Stimulated activated CD4-positive, alpha-beta T cell treated with anti-CD3 and anti-CD28 coated beads, Interleukin-12 subunit alpha, Interleukin-12 subunit beta, amount 100 ng/mL, for 48 hours (primary cell): ENCODE results near the gene MBD5.

Source experiments
- DNase-seq, 3 donors: peaks; one replicate each; pipeline ENCODE4 v3.0.0-alpha.2; 2020; ENCODE audit warnings: low read depth in 2 of 3, low spot score in 1 of 3

Gene MBD5

DNA sequence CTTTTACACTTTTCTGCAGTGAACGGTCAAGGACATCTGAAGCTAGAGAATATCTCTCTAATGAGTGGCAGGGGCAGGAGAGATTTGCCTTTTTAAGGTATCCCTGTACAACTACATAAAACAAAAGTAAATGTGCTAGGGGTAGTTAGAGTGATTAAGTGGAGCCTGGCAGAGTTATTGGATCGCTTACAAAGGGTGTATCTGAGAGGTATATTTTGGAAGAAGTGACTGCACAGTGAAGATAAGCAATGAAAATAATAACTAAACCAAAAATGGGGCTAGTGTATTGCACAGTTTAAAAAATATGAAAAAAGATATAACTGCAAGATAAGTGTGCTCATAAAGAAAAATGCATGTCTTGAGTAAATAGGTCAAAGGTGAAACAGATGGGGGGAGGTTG, 430.2 kb downstream of the MBD5 start:
- no peak for DNase-seq

DNA sequence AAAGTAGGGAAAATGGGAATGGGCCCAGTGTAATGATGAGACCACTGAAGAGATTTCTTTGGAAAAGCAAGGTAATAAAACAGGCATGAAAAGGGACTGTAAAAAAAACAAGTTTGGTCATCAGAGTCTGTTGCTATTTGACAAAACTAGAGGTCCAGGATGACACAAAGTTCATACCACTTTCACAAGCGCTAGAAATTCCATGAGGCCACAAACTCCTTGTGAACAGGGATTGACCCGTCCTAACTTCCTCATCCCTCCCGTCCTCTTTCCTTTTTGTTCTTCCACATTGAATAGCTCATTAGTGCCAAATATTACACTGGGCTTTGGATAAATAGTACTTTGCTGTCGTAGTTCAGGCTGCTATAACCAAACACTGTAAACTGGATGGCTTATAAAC, 434.9 kb downstream of the MBD5 start:
- no peak for DNase-seq

DNA sequence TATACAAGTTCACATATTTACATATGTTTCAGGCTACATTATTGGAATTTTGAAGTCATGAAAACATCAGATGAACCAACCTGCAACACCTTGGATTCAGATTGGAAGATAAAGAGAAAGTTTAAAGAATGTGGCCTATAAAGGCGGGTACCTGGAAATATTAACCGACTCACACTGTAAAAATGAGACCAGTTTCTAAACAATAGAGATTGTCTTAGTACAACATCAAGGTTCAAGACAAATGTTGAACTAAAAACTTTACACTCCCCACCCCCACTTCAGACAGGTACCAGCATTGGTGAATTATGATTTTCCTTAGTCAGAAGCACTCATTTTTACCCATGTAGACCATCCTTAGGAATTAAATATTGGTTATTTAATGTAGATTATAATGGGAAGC, 437.3 kb downstream of the MBD5 start:
- DNase-seq: no peak

DNA sequence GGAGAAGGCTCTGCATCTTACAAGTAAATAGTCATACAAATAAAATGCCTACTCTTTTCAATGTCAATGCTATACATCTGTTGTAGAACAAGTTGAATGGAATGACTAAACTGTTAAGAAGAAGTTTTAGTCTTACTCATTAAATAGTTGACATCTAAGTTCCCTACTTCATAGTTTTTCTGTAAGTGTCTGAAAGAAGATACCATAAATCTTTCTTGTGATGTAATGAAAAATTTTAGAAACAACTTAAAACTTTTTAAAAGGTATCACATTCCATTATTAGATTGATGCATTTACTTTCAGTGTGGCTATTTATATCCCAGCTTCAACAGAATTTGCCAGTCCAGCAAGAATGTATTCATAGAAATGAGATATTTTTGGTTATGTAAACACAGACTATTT, 438.5 kb downstream of the MBD5 start:
- DNase-seq: no peak

DNA sequence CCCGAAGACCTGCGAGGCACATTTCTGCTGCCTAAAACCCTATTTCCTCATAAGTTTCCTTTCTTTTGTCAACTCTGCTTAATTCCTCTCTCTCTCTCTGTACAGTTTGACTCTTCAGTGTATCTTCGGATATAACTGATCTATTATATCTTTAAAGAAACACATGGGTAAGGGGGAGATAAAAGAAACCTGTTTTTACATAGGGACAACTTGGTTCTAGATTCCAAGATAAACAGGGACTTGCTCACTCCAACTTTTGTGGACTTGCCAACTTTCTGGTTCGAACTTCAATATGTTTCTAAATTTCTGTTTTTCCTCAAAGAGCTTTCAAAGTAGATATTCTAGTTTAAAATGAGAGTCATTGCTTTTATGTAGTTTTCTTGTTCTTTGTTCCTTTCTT, 441.0 kb downstream of the MBD5 start:
- DNase-seq: no peak

DNA sequence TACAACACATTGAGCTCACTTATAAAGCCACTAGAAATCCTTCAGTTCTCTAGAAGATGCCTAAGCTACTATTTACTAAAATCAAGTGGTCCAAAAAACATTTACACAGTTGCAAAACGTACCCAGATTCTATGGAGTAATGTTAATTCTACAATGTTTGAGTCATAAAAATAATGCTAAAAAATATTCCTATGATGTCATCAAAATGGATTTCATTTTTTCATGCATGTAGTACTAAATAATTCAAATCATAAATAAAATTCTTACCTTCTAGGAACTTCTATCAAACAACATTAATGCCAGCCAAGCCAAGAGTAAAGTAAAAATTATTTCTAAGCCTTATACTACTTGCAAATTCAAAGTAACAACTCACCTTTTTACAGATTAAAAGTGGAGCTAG, 454.7 kb downstream of the MBD5 start:
- DNase-seq: no peak

DNA sequence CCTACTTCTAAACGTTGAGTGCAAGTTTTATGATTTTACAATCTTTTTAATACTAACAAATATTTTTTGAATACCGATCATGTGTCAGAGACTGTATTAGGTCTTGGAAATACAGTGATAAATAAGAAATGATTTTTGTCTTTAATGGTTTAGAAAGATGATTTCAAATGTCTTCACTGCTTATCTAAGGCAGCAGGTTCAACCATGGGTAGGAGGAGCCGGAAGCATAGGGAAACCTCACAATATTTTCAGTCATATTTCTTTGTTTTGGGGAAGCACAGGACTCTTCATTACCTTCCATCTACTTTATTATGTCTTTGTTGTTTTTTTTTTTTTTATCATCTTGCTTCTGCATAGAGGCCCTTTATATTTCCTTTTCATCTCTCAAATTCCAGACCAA, 458.5 kb downstream of the MBD5 start:
- DNase-seq: no peak

DNA sequence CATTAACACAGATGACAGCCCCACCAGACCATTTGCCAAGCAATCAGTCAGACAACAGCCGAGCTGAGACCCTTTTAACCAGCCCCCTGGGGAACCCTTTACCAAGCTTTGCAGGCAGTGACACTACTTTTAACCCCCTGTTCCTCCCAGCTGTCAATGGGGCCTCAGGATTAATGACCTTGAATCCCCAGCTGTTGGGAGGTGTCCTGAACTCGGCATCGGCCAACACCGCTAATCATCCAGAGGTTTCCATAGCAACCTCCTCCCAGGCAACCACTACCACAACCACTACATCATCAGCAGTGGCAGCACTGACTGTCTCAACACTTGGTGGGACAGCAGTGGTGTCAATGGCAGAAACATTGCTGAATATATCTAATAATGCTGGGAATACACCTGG, 462.8 kb downstream of the MBD5 start:
- no peak for DNase-seq

DNA sequence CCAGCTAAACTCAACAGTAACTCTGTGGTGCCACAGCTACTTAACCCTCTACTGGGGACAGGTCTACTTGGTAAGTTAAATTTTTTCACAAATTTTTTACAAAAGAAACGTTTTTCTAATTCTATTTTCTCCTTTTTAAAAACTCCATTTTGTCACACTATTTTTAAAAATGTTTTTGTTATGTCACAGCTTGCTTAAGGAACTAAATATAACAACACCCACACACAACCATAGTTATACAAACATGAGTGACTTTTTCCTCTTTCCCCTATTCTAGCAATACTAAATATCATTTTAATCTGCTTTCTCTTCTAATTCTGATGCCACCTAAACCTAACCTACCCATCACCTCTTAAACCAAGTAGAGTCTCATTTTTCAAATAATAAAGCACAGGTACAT, 463.2 kb downstream of the MBD5 start:
- no peak for DNase-seq

DNA sequence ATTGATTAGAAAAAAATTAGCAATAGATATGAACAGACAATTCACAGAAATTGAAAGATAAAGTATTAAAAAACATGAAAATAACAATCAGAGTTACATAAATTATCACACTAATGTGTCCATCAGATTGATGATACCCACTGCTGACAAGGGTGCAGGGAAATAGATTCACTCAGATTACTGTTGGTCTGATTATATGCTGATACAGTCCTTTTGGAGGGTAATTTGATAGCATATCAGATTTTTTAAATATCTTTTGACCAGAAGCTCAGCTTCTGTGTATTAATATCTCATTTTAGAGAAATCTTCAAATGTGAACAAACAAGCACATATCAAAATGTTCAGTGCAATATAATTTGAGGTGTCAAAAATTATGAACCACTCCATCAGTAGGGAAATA, 465.8 kb downstream of the MBD5 start:
- DNase-seq: no peak

DNA sequence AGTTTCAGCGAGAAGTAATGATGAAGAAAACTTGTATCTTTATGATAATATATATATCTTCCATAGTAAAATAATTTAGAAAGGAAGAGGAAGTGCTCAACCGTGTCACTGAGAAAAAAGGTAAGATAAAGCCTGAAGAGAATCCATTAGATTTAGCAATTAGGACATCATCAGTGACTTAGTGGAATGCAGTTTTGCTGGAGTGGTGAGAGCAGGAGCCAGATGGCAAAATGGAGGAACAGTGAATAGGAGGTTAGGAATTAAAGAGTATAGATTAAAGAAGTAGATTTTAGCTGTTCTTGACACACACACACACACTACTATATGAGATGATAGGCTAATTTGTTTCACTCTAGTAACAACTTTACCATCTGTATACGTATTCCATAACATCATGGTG, 466.5 kb downstream of the MBD5 start:
- DNase-seq: no peak

DNA sequence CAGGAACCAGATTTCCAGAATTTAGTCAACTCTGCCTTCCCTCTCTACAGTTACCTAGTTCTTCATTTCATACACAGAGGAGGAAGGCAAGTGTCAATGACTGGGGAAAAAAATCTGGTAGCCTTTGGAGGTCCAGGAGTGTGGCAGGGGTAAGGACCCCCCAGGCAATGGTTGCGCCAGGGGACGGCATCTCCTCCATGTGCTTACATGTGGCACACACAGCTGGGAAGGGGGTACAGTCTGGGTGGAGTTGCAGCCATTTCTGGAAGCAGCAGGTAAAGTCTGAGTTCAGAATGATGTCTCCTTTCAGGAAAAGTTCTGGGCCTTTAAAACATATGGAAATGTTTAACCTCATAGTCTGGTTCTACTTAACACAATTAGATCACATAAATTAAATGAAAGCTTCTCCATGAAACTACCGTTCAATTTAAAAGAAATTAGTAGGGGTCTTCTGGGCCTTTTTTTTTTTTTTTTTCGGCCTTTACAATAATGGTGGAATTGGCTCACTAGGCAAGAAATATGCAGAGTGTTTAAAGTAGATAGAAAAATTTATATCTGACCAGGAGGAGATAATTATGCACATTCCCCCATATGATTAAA, 470.0 kb downstream of the MBD5 start:
- no peak for DNase-seq

DNA sequence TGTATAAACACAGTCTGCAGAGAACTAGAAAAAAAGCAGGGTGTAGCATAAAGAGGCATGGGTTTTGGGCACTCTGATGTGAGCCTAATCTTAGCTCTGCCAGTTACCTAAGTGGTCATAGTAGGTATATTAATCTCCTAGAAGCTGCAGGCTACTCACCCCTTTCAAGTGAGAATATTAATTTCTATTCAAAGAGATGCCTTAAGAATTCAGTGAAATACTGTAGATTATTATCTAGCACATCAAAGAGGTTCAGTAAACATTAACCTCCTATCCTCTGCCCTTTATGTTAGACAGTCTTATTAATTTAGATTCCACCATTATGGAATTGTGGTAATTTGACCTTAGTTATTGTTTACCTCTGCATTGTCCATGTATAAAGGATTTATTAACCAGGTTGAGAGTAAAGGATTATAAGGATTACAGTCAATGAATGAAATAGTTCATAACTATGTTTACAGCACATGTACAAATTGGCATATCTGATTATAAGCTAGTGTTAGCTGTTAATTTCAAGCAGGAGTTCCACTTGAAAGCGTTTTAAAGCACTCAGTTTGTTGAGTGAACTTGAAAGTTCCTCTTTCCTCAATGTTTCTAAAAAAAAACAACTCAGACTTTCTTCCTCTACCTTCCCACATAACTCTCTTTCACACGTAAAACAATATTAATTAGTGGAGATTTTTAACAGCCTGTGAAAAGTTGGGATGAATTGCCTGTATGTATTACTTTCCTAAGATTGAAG, 473.1 kb downstream of the MBD5 start:
- DNase-seq: no peak

DNA sequence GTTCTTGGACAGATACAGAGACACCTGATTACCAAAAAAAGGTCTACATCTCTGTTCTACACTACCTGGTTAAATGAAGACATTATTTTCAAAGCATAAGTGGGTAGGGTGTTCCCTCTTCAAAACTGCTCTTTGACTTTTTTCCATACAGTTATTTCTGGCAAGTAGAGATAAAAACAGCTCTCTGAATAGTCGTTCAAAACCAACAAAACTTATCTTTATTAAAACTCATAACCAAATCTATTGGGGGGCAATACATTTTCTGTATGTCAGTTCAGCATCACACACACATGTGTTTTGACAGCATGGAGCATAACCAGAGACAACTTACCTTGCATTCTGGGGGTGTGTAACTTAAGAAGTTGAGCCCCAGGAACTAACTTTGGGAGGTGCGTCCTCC, 474.7 kb downstream of the MBD5 start:
- DNase-seq: no peak

DNA sequence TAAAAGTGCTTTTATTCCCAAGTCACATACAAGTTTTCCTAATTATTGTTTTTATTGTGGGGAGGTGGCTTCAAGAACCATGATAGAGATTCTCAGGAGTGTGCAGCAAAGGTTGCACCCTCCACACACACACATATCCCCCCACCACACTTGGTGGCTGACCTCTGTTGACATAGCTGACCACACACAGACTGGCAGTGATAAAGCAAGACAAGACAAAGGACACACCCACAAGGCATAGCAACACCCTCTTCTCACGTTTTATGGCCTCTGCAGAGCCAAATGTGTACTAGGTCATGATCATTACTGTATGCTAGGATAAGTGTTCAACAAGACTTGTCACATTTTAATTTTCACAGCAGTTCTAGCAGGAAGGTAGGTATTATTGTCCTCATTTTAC, 480.7 kb downstream of the MBD5 start:
- DNase-seq: no peak

DNA sequence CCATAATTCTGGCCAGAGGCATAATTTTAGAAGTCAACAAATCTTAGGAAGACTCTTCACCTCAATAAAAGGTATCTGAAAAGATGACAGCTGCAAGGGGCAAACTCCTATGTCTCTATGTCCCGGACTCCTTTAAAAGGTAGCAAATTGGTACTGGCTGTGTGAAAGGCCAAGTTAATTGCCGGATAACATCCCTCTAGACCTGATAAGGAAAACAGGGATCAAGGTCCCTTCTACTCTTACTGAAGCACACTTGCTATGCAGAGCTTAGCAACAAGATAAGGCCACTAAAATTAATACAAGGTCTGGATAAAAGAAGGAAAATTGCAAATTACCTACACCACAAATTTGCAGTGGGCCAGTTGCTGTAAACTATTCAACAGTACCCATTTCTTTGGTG, 482.6 kb downstream of the MBD5 start:
- no peak for DNase-seq

DNA sequence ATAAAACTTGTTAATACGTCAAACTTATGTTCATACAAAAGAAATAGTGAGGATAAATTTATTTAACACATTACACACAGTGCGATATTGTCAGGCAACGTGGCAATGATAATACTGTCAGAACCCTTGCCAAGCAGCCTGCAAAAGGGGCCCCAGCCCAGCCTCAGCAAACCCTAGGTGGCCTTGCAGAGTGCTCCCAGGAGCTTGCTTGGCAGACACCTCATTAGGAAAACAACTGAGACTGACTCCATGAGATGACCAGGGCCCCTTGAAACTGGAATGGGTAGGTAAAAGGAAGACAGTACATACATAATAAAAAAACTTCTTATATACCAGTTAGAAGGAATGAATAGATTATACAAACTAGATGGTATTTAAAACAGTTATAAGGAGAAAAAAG, 487.1 kb downstream of the MBD5 start:
- DNase-seq: no peak

DNA sequence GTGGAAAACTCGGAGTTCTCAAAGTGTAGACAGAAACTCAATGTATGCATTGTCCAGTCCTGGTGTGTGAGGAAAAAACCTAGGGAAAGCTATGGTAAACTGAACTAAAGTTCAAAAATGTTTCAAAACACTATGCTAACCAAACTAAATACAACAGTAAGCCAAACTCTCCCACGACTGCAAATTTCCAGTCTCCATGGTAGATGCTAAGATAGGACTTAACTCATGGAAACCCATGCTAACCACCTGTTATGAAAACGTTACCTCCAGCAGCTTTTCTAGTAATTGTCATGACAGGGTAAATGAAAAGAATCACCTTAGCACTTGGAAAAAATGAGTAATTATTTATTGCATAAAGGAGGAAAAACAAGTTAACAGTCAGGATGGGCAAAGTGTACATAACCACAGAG, 488.0 kb downstream of the MBD5 start:
- no peak for DNase-seq

DNA sequence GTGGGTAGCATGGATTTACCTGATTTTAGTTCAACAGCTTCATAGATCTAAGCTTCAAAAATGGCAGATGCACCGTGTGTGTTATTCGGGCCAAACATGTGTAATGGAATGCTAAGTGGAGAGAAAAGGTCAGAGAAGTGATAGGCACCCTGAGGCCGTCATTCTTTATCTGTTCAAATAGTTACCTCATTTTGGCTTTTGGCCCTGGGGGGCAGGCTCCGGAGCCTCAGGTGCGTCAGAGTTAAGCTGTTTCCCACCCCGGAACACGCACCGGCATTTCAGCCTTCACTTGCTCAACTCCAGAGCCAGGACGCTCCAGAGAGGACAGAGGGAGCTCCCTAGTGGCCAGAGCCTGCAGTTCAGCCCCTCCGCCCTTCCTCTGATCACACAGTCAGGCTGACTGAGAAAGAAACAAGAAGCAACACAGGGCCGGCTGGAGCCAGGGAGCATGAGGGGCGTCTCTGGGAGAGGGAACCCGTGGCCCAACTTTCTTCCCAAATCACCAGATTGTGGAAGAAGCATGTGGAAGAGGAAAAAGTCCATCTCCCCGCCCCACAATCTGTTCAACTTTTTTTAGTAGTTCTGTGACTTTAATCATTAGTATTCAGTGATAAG, 488.5 kb downstream of the MBD5 start:
- peak; percentile 77 to 88 (median 84) for DNase-seq

DNA sequence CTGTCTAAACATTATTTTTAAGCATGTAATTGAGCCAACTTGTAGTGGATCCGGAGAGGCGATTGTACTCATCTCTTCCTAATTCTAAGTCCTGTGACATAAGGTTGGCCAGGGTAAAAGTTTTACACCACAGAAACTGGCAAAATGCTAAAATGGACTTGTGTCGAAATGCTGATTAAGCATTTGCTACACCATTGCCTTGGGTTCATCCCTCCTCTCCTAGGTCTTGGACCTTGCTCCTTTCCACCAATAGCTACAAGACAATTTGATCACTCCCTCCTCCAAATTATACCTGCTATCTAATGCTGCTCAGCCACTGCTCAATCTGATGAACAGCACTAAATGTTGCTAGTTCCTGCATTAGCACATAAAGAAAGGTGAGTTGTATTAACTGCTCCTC, 491.0 kb downstream of the MBD5 start:
- no peak for DNase-seq

DNA sequence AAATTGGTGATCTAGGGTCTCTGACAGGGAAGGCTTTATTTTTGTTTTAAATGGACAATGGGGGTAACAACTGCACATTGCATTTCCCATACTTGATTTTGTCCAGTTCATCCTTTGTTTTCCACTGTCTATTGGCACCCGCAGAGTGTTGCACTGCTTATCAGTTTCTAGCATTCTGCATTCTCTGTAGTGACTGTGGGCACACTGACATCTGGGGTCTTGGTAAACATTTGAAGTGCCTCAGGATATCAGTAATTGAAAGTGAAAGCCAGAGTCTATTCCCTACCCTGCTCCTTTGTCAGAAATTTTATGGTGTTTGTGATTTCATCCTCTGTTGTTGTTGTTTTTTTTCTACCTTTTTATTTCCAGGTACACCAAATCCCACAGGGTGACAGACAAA, 491.6 kb downstream of the MBD5 start:
- DNase-seq: no peak

DNA sequence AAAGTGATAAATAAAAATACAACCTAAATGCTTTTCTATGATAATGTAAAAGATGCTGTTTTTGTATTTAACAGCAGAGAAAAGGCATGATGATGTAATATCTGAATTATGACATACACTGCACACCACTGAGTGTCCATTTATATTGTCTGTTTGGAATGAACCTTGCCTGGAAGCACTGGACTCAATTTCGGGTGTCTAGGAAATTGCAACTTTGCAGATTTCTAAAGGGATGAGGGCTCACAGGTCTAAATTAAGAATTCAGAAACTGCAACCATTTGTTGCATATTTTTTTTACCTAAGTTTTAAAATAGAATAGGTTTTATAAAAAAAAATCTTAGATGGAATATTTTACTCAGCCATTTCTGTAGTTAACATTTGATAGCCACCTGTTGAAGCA, 492.5 kb downstream of the MBD5 start:
- DNase-seq: no peak

DNA sequence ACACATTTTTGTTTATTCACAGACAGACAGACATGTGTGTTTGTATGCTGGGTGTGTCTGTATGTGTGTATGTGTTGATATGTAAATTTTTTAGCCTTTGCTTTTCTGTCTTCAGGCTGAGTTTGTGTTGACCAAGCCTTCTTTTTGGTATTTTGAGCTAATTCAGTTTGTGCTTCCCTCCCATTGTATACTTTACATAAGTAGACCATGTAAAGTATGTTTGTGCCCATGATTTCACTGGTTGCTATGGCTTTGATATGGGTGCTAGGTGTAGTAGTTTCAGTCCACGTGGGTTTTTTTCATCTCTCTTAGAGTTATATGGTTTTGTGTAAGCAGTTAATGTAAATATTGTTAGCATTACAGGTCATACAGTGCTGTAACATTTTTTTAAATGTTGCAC, 494.2 kb downstream of the MBD5 start:
- no peak for DNase-seq
